Measurements from ENCODE around the gene VEPH1. TPM values are rescaled to one million over a fixed set of nuclear protein-coding genes. Genes with fewer than 3 reads are reported as not detected.

The VEPH1 gene
- total RNA-seq, 1 donor from 2014 or later, result 10.8 TPM

DNA sequence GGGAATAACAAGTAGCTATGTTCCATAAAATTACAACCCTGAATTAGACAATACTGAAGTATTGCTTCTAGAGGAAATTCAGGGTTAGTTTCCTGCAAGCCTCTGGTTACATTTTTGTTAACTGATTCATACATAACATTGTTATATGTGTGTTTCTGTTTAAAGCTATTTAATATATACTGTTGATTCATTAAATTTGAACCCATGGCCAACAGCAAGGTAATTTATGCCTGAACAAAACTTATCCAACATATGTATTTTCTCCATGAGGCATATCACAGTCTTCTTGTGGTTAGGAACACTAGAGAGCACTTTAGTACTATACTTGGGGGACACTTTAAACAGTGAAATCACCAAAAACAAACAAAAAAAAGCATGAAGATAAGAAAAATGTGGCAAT, 114.2 kb downstream of the VEPH1 start:
- no peak for DNase-seq (ENCODE audit: low spot score)

DNA sequence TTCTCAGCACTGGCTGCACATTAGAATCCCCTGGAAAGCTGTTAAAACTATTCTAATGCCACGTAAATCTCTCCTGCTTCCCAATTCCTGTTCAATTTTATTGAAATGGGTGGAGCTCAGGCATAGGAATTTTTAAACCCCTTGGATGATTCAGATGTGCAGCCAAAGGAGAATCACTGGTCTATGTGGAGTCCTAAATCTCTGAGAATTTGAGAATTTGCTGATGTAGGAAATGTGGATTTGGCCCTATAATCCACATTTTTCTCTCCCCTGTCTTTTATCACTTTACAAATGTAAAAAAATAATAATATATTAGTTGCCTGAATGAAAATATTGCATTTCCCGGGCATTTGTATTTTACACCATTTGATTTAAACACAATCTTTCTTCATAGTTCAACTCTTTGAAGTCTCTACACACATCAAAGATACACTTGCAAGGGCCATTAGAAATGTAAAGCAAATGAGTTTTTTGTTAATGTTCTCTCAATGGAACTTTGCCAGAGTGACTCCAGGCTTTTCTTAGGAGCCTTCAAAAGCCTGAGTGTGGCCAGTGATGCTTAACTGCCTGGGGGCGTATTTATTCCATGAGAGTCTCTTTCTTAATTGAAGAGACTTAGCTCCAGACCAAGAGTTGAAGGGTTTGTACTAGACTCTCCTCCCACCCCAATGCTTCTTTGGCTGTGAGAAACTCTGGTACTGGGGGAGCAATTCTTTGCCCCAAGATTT, 115.3 kb downstream of the VEPH1 start:
- DNase-seq (ENCODE audit: low spot score), result no peak

GRCh38 chr3:157384491-157384890, 118.7 kb downstream of the VEPH1 start:
- no peak for DNase-seq (ENCODE audit: low spot score)

DNA sequence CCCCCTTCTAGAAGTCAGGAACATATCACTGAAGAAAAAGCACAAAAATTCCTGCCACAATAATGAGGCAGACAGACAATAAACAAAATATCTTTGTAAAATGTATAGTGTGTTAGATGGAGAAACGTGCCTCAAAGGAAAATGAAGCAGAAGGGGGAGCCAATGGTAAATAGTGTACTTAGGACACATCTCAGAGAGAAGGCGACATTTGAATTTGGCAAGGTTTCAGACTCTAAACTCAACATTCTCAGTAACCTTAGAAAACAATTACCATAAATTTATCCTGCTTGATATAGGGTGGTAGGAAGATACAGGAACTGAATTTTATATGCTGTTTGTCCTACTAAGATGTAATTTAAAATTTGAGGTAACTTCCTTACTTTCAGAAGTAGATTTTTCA, 119.2 kb downstream of the VEPH1 start:
- no peak for DNase-seq (ENCODE audit: low spot score)

GRCh38 chr3:157381606-157382005, 121.6 kb downstream of the VEPH1 start:
- DNase-seq (ENCODE audit: low spot score), result no peak

- DNase-seq (ENCODE audit: low spot score), result no peak
Observed at GRCh38 chr3:157379525-157380140, 123.6 kb downstream of the VEPH1 start.

DNA sequence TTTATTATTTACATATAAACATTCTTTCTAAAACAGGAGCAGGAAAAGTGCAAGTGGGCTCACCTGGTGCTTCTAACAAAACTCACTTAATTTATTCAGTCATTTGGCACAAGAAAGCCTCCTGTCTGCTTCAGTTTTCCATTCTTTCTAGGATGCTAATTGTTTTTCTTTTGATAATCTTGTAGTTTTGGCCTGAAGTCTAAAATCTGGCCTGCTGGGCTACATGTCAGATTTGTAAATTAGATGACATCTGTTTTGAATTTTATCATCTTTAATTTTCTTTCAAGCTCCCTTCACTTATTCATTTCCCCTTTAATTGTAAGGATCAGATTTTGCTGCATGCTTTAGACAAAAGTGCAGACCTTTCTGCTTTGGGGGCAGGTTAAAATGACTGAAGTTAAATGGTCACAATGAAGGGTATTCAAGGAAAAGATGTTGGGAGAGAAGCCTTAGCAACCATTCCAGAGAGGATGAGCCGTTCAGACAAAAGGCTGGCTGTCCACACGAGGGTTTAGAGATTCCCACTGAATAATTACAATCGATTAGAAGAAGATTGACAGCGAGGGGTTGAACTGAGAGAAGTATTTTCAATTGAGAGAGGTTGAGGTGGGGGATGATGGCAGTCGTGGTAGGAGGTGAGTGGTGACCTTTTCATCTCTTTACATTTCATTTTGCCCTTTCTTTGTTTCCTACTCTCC, 126.5 kb downstream of the VEPH1 start:
- no peak for DNase-seq (ENCODE audit: low spot score)

DNA sequence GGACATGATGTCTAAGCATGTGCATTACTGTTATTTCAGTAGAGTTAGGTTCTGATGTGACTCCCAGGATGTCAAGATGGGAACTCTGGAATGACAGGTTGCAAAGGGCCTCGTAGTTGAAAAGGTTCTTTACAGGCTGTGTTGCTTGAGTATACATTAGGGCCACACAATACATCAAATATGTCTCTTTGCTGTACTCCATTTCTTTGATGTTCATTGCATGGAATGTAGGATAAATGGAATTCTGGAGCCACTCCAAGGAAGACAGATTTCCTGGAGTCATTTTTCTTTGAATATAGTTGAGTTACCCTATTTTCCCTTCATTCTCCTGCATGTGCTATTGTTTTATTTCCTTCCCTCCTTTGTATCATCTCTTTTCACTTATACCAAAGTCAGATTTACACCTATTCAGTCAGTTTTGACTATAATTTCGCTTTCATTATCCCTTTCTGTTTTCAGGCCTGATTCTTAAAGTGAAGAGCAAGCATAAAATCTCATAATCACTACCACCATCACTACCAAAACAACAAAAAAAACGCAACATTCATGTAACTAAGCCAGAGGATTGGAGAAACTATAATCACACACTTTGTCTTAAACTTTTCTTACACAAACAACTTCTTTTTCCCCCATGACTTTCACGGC, 127.8 kb downstream of the VEPH1 start:
- DNase-seq (ENCODE audit: low spot score), result no peak

DNA sequence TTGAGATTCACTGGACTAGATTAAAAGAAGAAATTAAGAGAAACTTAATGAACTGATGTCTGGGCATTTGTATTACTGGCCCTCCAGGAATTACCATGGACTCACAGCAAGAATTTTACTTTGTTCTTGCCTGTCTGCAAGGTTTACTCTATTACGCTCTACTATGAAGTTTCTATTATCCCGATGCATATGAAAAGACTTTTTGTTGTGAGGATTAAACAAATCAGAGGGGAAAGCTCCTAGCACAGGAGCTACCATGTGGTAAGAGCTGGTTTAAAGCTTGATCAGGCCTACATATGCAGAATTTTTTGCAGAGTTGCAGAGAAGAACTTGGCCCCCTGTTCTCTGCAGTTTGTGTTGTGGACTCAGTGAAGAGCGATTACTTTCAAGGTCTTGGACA, 128.3 kb downstream of the VEPH1 start:
- DNase-seq (ENCODE audit: low spot score), result no peak

DNA sequence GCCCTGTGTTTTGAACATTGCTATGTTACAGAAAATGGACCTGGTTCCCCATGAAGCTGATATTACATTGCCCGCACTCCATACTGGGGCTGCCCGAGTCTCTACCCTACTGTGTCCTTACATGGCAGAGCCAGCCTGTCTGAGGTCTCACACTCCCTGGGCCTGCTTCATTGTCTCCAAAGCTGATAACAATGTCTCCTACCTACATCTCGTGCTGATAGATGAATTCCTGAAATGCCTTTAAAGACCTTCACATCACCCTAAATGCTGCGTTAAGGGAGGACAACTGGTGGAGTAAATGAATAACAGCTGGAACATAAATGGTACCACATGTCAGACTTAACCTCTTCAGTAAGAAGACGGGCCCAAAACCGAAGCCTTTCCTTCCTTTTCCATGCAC, 129.4 kb downstream of the VEPH1 start:
- DNase-seq (ENCODE audit: low spot score), result no peak

GRCh38 chr3:157370867-157371266, 132.3 kb downstream of the VEPH1 start:
- DNase-seq (ENCODE audit: low spot score), result no peak

DNA sequence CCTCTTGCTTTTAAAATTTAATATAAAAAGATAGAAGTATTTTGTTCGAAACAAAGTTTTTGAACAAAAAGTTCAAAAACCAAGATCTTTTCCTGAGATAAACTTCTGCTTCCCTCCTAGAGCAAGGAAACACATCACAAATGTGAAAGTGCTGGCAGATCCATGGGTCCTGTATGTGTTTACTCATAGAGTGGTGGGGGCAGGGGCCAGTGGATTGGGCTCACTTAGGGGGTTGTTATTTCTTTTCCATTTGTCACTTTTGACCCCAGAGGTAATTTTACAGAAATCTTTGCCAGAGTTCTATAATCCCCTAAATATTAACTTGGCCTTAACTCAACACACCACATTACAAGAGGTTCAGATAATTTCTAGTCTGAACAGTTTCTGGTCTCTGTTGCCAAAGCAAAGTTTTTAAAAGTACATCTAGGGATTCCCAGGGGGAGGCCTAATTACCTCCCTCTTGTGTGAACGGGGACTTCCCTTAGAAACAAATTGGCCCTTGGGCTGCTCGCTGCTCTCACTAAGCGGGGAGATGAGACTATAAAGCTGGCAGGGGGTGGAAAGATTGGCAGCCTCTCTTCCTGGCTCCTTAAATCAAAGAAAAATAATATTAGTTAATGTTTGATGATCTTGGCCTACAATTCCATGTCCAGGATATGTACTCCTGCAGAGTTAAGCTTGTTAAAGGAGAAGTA, 133.3 kb downstream of the VEPH1 start:
- DNase-seq (ENCODE audit: low spot score), result no peak

GRCh38 chr3:157368171-157368570, 135.0 kb downstream of the VEPH1 start:
- no peak for DNase-seq (ENCODE audit: low spot score)

DNA sequence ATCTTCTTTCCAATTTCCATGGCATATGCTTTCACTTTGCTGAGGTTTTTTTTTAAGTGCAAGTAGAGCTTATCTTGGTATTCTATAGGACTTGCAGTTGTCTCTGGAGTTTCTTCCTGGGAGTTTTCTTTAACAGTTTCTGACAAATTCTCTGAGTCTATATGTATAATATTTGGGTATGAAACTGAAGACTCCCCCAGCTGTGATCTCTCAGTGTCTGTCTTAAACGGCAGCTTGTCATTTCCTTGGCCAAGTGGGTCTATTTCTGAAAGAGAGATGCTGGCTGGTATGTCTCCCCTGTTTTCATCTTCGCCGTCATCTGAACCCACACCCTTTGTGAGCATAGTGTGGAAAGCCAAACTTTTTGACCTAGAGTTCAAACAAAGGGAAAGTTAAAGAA, 139.8 kb downstream of the VEPH1 start:
- DNase-seq (ENCODE audit: low spot score), result no peak

DNA sequence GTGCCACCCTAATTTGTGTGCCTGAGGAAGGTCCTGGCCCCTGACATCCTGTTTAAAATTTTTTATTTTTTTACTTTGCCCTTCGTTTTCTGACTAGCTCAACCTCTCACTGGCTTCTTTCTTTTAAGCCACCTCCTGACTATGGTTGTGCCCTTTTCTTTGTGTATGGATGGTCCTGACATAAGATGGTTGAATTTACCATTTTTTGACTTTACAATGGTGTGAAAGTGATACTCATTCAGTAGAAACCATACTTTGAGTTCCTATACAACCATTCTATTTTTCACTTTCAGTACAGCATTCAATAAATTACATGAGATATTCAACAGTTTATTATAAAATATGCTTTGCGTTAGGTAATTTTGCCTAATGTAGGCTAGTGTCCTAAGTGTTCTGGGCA, 140.9 kb downstream of the VEPH1 start:
- DNase-seq (ENCODE audit: low spot score), result no peak

DNA sequence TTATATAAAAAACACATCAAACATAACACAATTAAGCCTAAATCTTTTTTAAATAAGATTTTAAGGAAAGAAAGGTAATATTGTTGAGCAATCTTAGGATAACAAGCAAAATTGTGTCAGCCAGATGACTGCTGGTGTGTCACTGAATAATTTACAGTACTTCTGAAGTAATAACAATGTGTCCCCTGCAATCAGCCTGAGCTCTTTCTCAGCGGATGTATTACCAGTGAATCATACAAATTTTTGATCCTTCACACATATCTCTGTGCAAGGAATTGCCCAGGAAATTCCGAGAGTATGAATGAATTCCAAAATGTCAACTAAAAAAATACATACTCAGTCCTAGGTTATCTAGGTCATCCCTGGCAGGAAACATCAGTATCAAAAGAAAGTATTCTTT, 143.2 kb downstream of the VEPH1 start:
- no peak for DNase-seq (ENCODE audit: low spot score)

- no peak for DNase-seq (ENCODE audit: low spot score)
Observed at GRCh38 chr3:157356541-157356940, 146.7 kb downstream of the VEPH1 start.

GRCh38 chr3:157355276-157355675, 147.9 kb downstream of the VEPH1 start:
- no peak for DNase-seq (ENCODE audit: low spot score)

GRCh38 chr3:157354722-157355121, 148.5 kb downstream of the VEPH1 start:
- DNase-seq (ENCODE audit: low spot score), result no peak

GRCh38 chr3:157354254-157354653, 149.0 kb downstream of the VEPH1 start:
- DNase-seq (ENCODE audit: low spot score), result no peak

DNA sequence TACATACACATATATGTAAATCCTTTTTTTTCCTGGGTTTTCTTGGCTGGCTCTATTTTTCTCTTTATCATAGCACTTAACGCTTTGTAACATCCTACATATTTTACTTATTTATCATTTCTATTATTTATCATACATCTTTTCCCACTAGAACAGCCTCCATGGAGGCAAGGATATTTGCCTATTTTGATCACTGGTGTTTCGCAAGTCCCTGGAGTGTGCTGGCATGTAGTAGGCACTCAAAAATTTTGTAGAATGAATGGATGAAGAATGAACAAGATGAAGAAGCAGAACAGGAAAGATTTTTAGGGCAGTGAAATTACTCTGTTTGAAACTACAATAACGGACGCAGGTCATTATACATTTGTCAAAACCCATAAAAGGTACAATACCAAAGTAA, 149.6 kb downstream of the VEPH1 start:
- no peak for DNase-seq (ENCODE audit: low spot score)

DNA sequence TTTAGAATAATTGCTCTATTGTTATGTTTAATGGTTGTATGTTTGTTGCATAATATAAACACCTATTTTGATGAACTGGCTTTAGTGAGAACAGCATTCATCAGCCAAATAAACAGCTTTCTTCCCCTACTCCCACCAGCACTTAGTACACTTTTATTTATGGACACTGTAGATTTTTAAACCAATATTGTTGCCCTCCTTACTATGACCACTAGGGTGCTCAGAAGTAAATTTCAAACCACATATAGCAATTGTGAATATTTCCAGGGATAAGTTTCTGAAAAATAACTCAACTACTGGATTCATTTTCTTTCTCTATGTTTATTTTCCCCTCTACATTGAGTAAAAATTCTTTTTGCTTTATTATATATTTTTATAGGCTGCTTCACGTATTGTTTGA, 151.2 kb downstream of the VEPH1 start:
- no peak for DNase-seq (ENCODE audit: low spot score)

All from ureter (tissue), 1 donor.